GM12873 (cell line): ENCODE data around the gene TOP2B.

Source experiments
- CTCF ChIP-seq: IDR thresholded peaks from 2 replicates; pipeline ENCODE4 v1.5.1; 2012; ENCODE audit warnings: low read depth, mild to moderate bottlenecking, moderate library complexity, low read length, control low read depth; ENCODE audit not compliant: insufficient read depth; ENCODE audit errors: missing control alignments

Gene TOP2B

GRCh38 chr3:25587094-25587493, 77.6 kb downstream of the TOP2B start:
- no peak for TF ChIP-seq CTCF

GRCh38 chr3:25586553-25586952, 78.2 kb downstream of the TOP2B start:
- TF ChIP-seq CTCF = no peak

- TF ChIP-seq CTCF = no peak
Measured at GRCh38 chr3:25586167-25586505, 78.6 kb downstream of the TOP2B start.

- TF ChIP-seq CTCF = no peak
Measured at GRCh38 chr3:25585361-25586166, 79.1 kb downstream of the TOP2B start.

- TF ChIP-seq CTCF = no peak
Measured at GRCh38 chr3:25584011-25584789, 80.5 kb downstream of the TOP2B start.

- TF ChIP-seq CTCF = no peak
Measured at GRCh38 chr3:25583343-25583742, 81.4 kb downstream of the TOP2B start.

- no peak for TF ChIP-seq CTCF
Measured at GRCh38 chr3:25582242-25582641, 82.5 kb downstream of the TOP2B start.
